Neuronal stem cell (in vitro differentiated cells): ENCODE measurements around the gene KCNA3.

Source experiments
- DNase-seq: peaks from one replicate; pipeline ENCODE4 v3.0.0-alpha.2; 2013; ENCODE audit warnings: low spot score
- H2AFZ ChIP-seq: one replicate; pipeline ENCODE4 v1.6.1; 2013; ENCODE audit warnings: mild to moderate bottlenecking, low read length, inconsistent platforms
- H2AK5ac ChIP-seq: 2 replicates; pipeline ENCODE4 v1.6.1; 2013; ENCODE audit warnings: low read depth, mild to moderate bottlenecking, inconsistent platforms, low read length, moderate library complexity, mixed read lengths
- H2BK120ac ChIP-seq: 2 replicates; pipeline ENCODE4 v1.6.1; 2013; ENCODE audit warnings: low read depth, mild to moderate bottlenecking, inconsistent platforms, low read length, moderate library complexity, mixed read lengths
- H2BK12ac ChIP-seq: one replicate; pipeline ENCODE4 v1.6.1; 2013; ENCODE audit warnings: low read length, inconsistent platforms
- H2BK15ac ChIP-seq: 2 replicates; pipeline ENCODE4 v1.6.1; 2013; ENCODE audit warnings: mild to moderate bottlenecking, low read length, inconsistent platforms, mixed read lengths
- H2BK5ac ChIP-seq: one replicate; pipeline ENCODE4 v1.6.1; 2013; ENCODE audit warnings: inconsistent platforms, mild to moderate bottlenecking, low read length, moderate library complexity
- H3K14ac ChIP-seq: one replicate; pipeline ENCODE4 v1.6.1; 2013; ENCODE audit warnings: low read length, inconsistent platforms
- H3K18ac ChIP-seq: 2 replicates; pipeline ENCODE4 v1.6.1; 2013; ENCODE audit warnings: low read length, inconsistent platforms
- H3K23ac ChIP-seq: 2 replicates; pipeline ENCODE4 v1.6.1; 2013; ENCODE audit warnings: low read depth, mild to moderate bottlenecking, mixed read lengths, low read length, inconsistent platforms; ENCODE audit not compliant: poor library complexity
- H3K27ac ChIP-seq: replicated peaks from 3 replicates; pipeline ENCODE4 v1.5.1; 2013; ENCODE audit warnings: low read length, inconsistent platforms
- H3K27me3 ChIP-seq, 3 experiments: 2 replicates each; pipeline ENCODE4 v1.6.1; 2013; ENCODE audit warnings: low read length in 3 of 3, mild to moderate bottlenecking in 2 of 3, inconsistent platforms in 1 of 3, low read depth in 1 of 3, mixed read lengths in 1 of 3, moderate library complexity in 1 of 3; ENCODE audit not compliant: control insufficient read depth in 3 of 3, insufficient read depth in 3 of 3
- H3K36me3 ChIP-seq, 2 donors: replicated peaks in 1 of 2; 2 replicates each; pipeline ENCODE4 v1.6.1; 2013; ENCODE audit warnings: low read length in 2 of 2; ENCODE audit not compliant: control insufficient read depth in 2 of 2, insufficient read depth in 2 of 2
- H3K4ac ChIP-seq: 2 replicates; pipeline ENCODE4 v1.6.1; 2013; ENCODE audit warnings: inconsistent platforms, mild to moderate bottlenecking, low read length, moderate library complexity
- H3K4me1 ChIP-seq, 2 donors: 1 replicate in 1 of 2; 2 replicates in 1 of 2; pipeline ENCODE4 v1.6.1; 2013; ENCODE audit warnings: low read length in 2 of 2, low read depth in 1 of 2; ENCODE audit not compliant: control insufficient read depth in 2 of 2, insufficient read depth in 1 of 2
- H3K4me2 ChIP-seq: one replicate; pipeline ENCODE4 v1.6.1; 2013; ENCODE audit warnings: mild to moderate bottlenecking, low read length, inconsistent platforms; ENCODE audit not compliant: insufficient read depth, poor library complexity, severe bottlenecking
- H3K4me3 ChIP-seq, 2 donors: 2 replicates each; pipeline ENCODE4 v1.5.1; 2013; ENCODE audit warnings: low read length in 2 of 2, mild to moderate bottlenecking in 2 of 2, inconsistent platforms in 1 of 2, moderate library complexity in 1 of 2
- H3K79me1 ChIP-seq: one replicate; pipeline ENCODE4 v1.6.1; 2013; ENCODE audit warnings: low read depth, mild to moderate bottlenecking, inconsistent platforms, low read length, moderate library complexity
- H3K9ac ChIP-seq: one replicate; pipeline ENCODE4 v1.6.1; 2013; ENCODE audit warnings: mild to moderate bottlenecking, low read depth, low read length, inconsistent platforms; ENCODE audit not compliant: poor library complexity
- H3K9me3 ChIP-seq, 2 donors: replicated peaks in 1 of 2; 2 replicates each; pipeline versions ENCODE3 to v1.6.1; 2013; ENCODE audit warnings: low read length in 2 of 2, mild to moderate bottlenecking in 2 of 2, inconsistent platforms in 1 of 2, low read depth in 1 of 2, mixed read lengths in 1 of 2, moderate library complexity in 1 of 2; ENCODE audit not compliant: control insufficient read depth in 2 of 2, insufficient read depth in 1 of 2
- H4K8ac ChIP-seq: one replicate; pipeline ENCODE4 v1.6.1; 2013; ENCODE audit warnings: low read depth, mild to moderate bottlenecking, inconsistent platforms, low read length, moderate library complexity
- H4K91ac ChIP-seq: one replicate; pipeline ENCODE4 v1.6.1; 2013; ENCODE audit warnings: low read length, low read depth, mild to moderate bottlenecking, inconsistent platforms; ENCODE audit not compliant: poor library complexity
- WGBS, 2 donors: extraction: QIAGEN DNeasy Blood & Tissue Kit; methylation state at CpG; one replicate each; pipeline ENCODE4 v1.1.7; 2013; ENCODE audit warnings: missing lambda C conversion rate in 2 of 2, mixed read lengths in 1 of 2; ENCODE audit not compliant: insufficient read length in 2 of 2, insufficient replicate concordance in 1 of 2; ENCODE audit errors: extremely low coverage in 2 of 2; 5-methylcytosine and 5-hydroxymethylcytosine counted together

KCNA3 gene

GRCh38 chr1:110638058-110638457 lies 36.7 kb downstream of the KCNA3 start:
- H3K27me3 ChIP-seq, result no peaks in the 10 kb centered on the region
- no peak overlapping the region for H3K27ac ChIP-seq
- no peak overlapping the region for H4K8ac ChIP-seq
- H3K4me2 ChIP-seq, result no peak overlapping the region
- DNase-seq, result no peak
- no peaks in the 10 kb centered on the region for H3K9me3 ChIP-seq
- no peak overlapping the region for H3K23ac ChIP-seq
- no peak overlapping the region for H3K18ac ChIP-seq
- H2BK5ac ChIP-seq, result no peak overlapping the region
- no peaks in the 10 kb centered on the region for H3K36me3 ChIP-seq
- H3K4ac ChIP-seq, result no peak overlapping the region
- no peak overlapping the region for H4K91ac ChIP-seq
- no peak overlapping the region for H2AFZ ChIP-seq
- no peak overlapping the region for H3K14ac ChIP-seq
- no CpG with 5 or more reads among the region's 2 CpGs for WGBS, 2 donors
- no peak overlapping the region for H3K4me3 ChIP-seq
- H2AK5ac ChIP-seq, result no peak overlapping the region
- H2BK15ac ChIP-seq, result no peak overlapping the region
- no peak overlapping the region for H3K9ac ChIP-seq
- no peaks in the 10 kb centered on the region for H3K79me1 ChIP-seq
- H2BK12ac ChIP-seq, result no peak overlapping the region
- H3K4me1 ChIP-seq, result no peaks in the 10 kb centered on the region
- no peak overlapping the region for H2BK120ac ChIP-seq

- H3K4me2 ChIP-seq, result no peak overlapping the region
- H3K9me3 ChIP-seq, result no peaks in the 10 kb centered on the region
- no peaks in the 10 kb centered on the region for H3K79me1 ChIP-seq
- H3K4me1 ChIP-seq, result no peaks in the 10 kb centered on the region
- no peak overlapping the region for H3K4ac ChIP-seq
- H3K27ac ChIP-seq, result no peak overlapping the region
- H2BK15ac ChIP-seq, result no peak overlapping the region
- no peak for DNase-seq
- H3K23ac ChIP-seq, result no peak overlapping the region
- no CpG with 5 or more reads among the region's 3 CpGs for WGBS, 2 donors
- no peak overlapping the region for H4K8ac ChIP-seq
- H3K36me3 ChIP-seq, result no peaks in the 10 kb centered on the region
- H3K4me3 ChIP-seq, result no peak overlapping the region
- no peak overlapping the region for H2BK120ac ChIP-seq
- no peak overlapping the region for H4K91ac ChIP-seq
- no peak overlapping the region for H2BK5ac ChIP-seq
- peak overlapping the region; percentile 77 for H3K14ac ChIP-seq
- no peak overlapping the region for H3K18ac ChIP-seq
- H2BK12ac ChIP-seq, result no peak overlapping the region
- no peak overlapping the region for H2AK5ac ChIP-seq
- no peak overlapping the region for H3K9ac ChIP-seq
- H2AFZ ChIP-seq, result no peak overlapping the region
- no peaks in the 10 kb centered on the region for H3K27me3 ChIP-seq
Measured at GRCh38 chr1:110637475-110637874, 37.3 kb downstream of the KCNA3 start.

GRCh38 chr1:110636149-110636935 lies 38.4 kb downstream of the KCNA3 start:
- Histone ChIP-seq H3K23ac (no peak overlapping the region), H3K36me3 (no peaks in the 10 kb centered on the region), H2BK120ac (no peak overlapping the region), H2BK15ac (no peak overlapping the region), H2AK5ac (no peak overlapping the region), H3K4ac (no peak overlapping the region), H3K4me1 (no peaks in the 10 kb centered on the region), H3K14ac (no peak overlapping the region), H4K8ac (no peak overlapping the region), H2BK5ac (no peak overlapping the region), H2AFZ (no peak overlapping the region), H2BK12ac (no peak overlapping the region), H3K27ac (no peak overlapping the region), H3K9me3 (no peaks in the 10 kb centered on the region), H3K9ac (no peak overlapping the region), H3K27me3 (peaks cover 0 to 9% (median 0%) of the 10 kb centered on the region in 3 experiments), H3K4me2 (no peak overlapping the region), H3K4me3 (no peak overlapping the region), H3K18ac (peak overlapping the region; percentile 5), H3K79me1 (no peaks in the 10 kb centered on the region), H4K91ac (no peak overlapping the region)
- DNase-seq, result no peak
- no CpG with 5 or more reads among the region's 4 CpGs for WGBS, 2 donors

GRCh38 chr1:110635434-110635833 lies 39.3 kb downstream of the KCNA3 start:
- Histone ChIP-seq H3K27me3 (peaks cover 0 to 9% (median 2%) of the 10 kb centered on the region in 3 experiments), H3K4me1 (no peaks in the 10 kb centered on the region), H3K4ac (no peak overlapping the region), H3K79me1 (no peaks in the 10 kb centered on the region), H3K9me3 (no peaks in the 10 kb centered on the region), H3K23ac (no peak overlapping the region), H2AFZ (no peak overlapping the region), H2BK5ac (no peak overlapping the region), H3K36me3 (no peaks in the 10 kb centered on the region), H3K4me2 (no peak overlapping the region), H2BK120ac (no peak overlapping the region), H4K8ac (no peak overlapping the region), H3K18ac (no peak overlapping the region), H3K4me3 (no peak overlapping the region), H3K14ac (no peak overlapping the region), H2AK5ac (no peak overlapping the region), H2BK15ac (no peak overlapping the region), H2BK12ac (no peak overlapping the region), H3K9ac (no peak overlapping the region), H3K27ac (no peak overlapping the region), H4K91ac (no peak overlapping the region)
- WGBS, 2 donors, result no CpG with 5 or more reads among the region's 2 CpGs
- DNase-seq, result no peak
